Thyroid gland (tissue), 4 donors: Measurements from ENCODE around the gene CD55.

ENCODE experiments used
- CTCF ChIP-seq, 6 experiments: fragments of 200-600 bp in 3 of 6; fragments of 450-650 bp in 3 of 6; sonication (generic) in 3 of 6; IDR thresholded peaks; one replicate each; pipeline ENCODE4 v1.5.1; 2016 to 2019; ENCODE audit warnings: antibody characterized with exemption in 6 of 6, mild to moderate bottlenecking in 2 of 6, inconsistent platforms in 1 of 6, moderate library complexity in 1 of 6
- POLR2A ChIP-seq, 2 donors: fragments of 450-650 bp; IDR thresholded peaks; one replicate each; pipeline ENCODE4 v1.6.1; 2017; ENCODE audit warnings: antibody characterized with exemption in 2 of 2, mild to moderate bottlenecking in 2 of 2, moderate library complexity in 1 of 2

- TF ChIP-seq CTCF (IDR thresholded peaks at IDR 0.05) (no peak), POLR2A (IDR thresholded peaks at IDR 0.05) (no peak)
These were observed 14.4 kb downstream of the CD55 start for GRCh38 chr1:207335695-207336363.
